ENCODE measurements around the gene RGPD5.
"Not testable (repeated sequence)": the region's sequence is repeated elsewhere in the genome, so short reads cannot be mapped to it uniquely, and the experiment has no call there.

RGPD5 gene

GRCh38 chr2:109794074-109794737 lies at the start of gene RGPD5:
Gene RGPD5, plus strand, starts transcription at chr2:109794305. Its CDS starts 161 bp downstream, at chr2:109794466.
- not testable (repeated sequence) for DNase-seq (ENCODE audit: low spot score)

GRCh38 chr2:109751572-109751971 lies 42.5 kb upstream of the RGPD5 start:
- not testable (repeated sequence) for DNase-seq (ENCODE audit: low spot score)

GRCh38 chr2:109757163-109757824 lies 36.8 kb upstream of the RGPD5 start:
- DNase-seq (ENCODE audit: low spot score) = not testable (repeated sequence)

GRCh38 chr2:109760265-109761042 lies 33.7 kb upstream of the RGPD5 start:
- DNase-seq (ENCODE audit: low spot score) = not testable (repeated sequence)

GRCh38 chr2:109761043-109761454 lies 33.1 kb upstream of the RGPD5 start:
- DNase-seq (ENCODE audit: low spot score) = not testable (repeated sequence)

GRCh38 chr2:109761976-109762375 lies 32.1 kb upstream of the RGPD5 start:
- not testable (repeated sequence) for DNase-seq (ENCODE audit: low spot score)

GRCh38 chr2:109766074-109766473 lies 28.0 kb upstream of the RGPD5 start:
- DNase-seq (ENCODE audit: low spot score) = not testable (repeated sequence)

GRCh38 chr2:109766886-109767578 lies 27.1 kb upstream of the RGPD5 start:
- not testable (repeated sequence) for DNase-seq (ENCODE audit: low spot score)

GRCh38 chr2:109768934-109769333 lies 25.2 kb upstream of the RGPD5 start:
- not testable (repeated sequence) for DNase-seq (ENCODE audit: low spot score)

GRCh38 chr2:109779118-109779517 lies 15.0 kb upstream of the RGPD5 start:
- DNase-seq (ENCODE audit: low spot score) = not testable (repeated sequence)

- DNase-seq (ENCODE audit: low spot score) = not testable (repeated sequence)
Measured at GRCh38 chr2:109781147-109781816, 12.8 kb upstream of the RGPD5 start.

GRCh38 chr2:109782446-109782993 lies 11.6 kb upstream of the RGPD5 start:
- DNase-seq (ENCODE audit: low spot score) = not testable (repeated sequence)

GRCh38 chr2:109791530-109792279 lies 2.4 kb upstream of the RGPD5 start:
- not testable (repeated sequence) for DNase-seq (ENCODE audit: low spot score)

- DNase-seq (ENCODE audit: low spot score) = not testable (repeated sequence)
Measured at GRCh38 chr2:109792659-109793058, 1.4 kb upstream of the RGPD5 start.

- DNase-seq (ENCODE audit: low spot score) = not testable (repeated sequence)
Measured at GRCh38 chr2:109871129-109871751, 77.1 kb downstream of the RGPD5 start.

GRCh38 chr2:109876625-109877024 lies 82.5 kb downstream of the RGPD5 start:
- DNase-seq (ENCODE audit: low spot score) = not testable (repeated sequence)

GRCh38 chr2:109882112-109882511 lies 88.0 kb downstream of the RGPD5 start:
- not testable (repeated sequence) for DNase-seq (ENCODE audit: low spot score)

- not testable (repeated sequence) for DNase-seq (ENCODE audit: low spot score)
Measured at GRCh38 chr2:109888414-109888813, 94.3 kb downstream of the RGPD5 start.

GRCh38 chr2:109889909-109890308 lies 95.8 kb downstream of the RGPD5 start:
- not testable (repeated sequence) for DNase-seq (ENCODE audit: low spot score)

GRCh38 chr2:109891024-109891423 lies 96.9 kb downstream of the RGPD5 start:
- DNase-seq (ENCODE audit: low spot score) = not testable (repeated sequence)

Data from cerebellar cortex (tissue), 1 donor.